Stimulated activated effector memory CD8-positive, alpha-beta T cell treated with anti-CD3 and anti-CD28 coated beads, Interleukin-12 subunit alpha, Interleukin-12 subunit beta, amount 100 ng/mL, for 72 hours (primary cell): ENCODE measurements around the gene MTX1.
A peak's percentile ranks its signal among the peaks of the same experiment; 100 is the strongest.
"Not testable (repeated sequence)": the region's sequence is repeated elsewhere in the genome, so short reads cannot be mapped to it uniquely, and the experiment has no call there.

Experiments used
- ATAC-seq: fragments of 150-1000 bp; cut with Tn5 transposase; 2 replicates; pipeline ENCODE4 v1.10.0; 2021
- DNase-seq, 2 donors: peaks; one replicate each; pipeline ENCODE4 v3.0.0; 2021 to 2022; ENCODE audit warnings: low spot score in 2 of 2
- H3K27ac Mint-ChIP-seq: one replicate; pipeline ENCODE4 v1.8.0; 2022; ENCODE audit warnings: mild to moderate bottlenecking, mixed read lengths
- H3K36me3 Mint-ChIP-seq: one replicate; pipeline ENCODE4 v1.8.0; 2022; ENCODE audit warnings: mild to moderate bottlenecking, mixed read lengths
- H3K4me1 Mint-ChIP-seq: one replicate; pipeline ENCODE4 v1.8.0; 2022; ENCODE audit warnings: mixed read lengths
- H3K4me3 Mint-ChIP-seq: one replicate; pipeline ENCODE4 v1.8.0; 2022; ENCODE audit warnings: mild to moderate bottlenecking, mixed read lengths
- H3K9me3 Mint-ChIP-seq: one replicate; pipeline ENCODE4 v1.8.0; 2022; ENCODE audit warnings: mixed read lengths

The MTX1 gene

DNA sequence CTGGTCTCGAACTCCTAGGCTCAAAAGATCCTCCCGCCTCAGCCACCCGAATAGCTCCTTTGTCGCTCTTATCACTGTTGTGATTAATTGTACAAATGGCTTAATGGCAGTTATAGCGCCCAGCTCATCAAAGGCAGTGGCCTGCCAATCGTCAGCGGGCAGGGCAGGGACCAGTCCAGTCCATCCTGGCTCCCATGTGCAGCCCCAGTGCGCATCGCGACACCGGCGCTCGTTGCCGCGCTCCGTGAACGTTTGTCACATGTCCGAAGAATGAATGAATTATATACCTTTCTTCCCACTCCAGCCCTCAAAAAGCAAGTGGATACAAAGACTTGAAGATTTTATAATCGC is 18.4 kb downstream of the MTX1 start:
- peaks cover 31% of the 10 kb centered on the region for H3K4me1 Mint-ChIP-seq
- H3K27ac Mint-ChIP-seq: peak overlapping the region; percentile 94
- H3K4me3 Mint-ChIP-seq: peak overlapping the region; percentile 86
- DNase-seq (peak; percentile 40 to 81), ATAC-seq (peak; percentile 60)
- H3K36me3 Mint-ChIP-seq: peaks cover 20% of the 10 kb centered on the region
- no peaks in the 10 kb centered on the region for H3K9me3 Mint-ChIP-seq

DNA sequence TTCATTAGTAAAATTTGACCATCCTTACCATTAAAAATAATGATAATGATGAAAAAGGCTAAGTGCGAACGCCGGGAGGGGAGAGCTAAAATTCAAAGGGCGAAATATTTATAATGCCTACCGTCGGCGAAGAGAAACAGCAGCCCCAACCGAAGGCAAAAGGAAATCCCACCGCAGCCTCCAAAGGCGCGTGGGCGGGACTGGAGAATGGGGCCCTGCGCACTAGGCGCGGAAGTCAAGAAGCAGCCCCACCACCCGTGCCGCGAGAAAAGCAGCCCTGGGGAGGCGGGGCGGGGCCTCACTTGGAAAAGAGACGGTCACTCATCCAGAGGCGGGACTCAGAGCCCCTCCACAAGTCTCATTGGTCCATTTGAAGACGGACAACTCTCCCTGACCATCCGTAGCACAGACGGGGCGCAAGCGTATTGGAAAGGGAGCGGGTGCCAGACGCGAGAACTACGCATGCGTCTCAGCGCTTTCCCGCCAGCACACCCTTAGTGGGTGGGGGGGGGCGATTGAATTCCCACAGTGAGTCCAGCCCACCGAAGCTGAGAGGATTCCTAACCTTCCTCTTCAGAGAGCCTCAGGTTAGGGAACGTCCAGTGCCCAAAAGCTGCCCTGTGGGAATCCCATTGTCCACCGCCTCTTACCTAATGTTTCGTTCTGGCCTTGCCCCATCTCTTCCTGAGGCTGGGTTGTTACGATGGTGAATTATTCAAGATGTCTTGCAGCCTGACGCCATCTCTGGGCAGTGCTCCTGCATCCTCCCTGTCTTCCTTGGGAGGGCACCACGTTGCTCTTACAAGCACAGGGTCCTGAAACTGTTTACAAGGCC is 19.0 kb downstream of the MTX1 start:
- peaks cover 31% of the 10 kb centered on the region for H3K4me1 Mint-ChIP-seq

DNA sequence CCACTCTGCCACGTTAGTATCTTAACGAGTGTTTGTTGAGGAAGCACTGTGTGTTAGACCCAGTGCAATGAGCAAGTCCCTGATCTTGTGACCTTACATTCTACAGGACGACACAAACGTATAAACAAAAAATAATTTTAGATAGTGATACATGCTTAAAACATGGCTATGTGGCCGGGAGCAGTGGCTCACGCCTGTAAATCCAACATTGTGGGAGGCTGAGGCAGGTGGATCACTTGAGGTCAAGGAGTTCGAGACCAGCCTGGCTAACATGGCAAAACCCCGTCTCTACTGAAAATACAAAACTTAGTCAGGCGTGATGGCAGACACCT is 19.6 kb downstream of the MTX1 start:
- Mint-ChIP-seq H3K4me1 (peaks cover 31% of the 10 kb centered on the region), H3K9me3 (no peaks in the 10 kb centered on the region), H3K4me3 (peak overlapping the region; percentile 86), H3K36me3 (peaks cover 15% of the 10 kb centered on the region), H3K27ac (peak overlapping the region; percentile 94)
- no peak for DNase-seq
- ATAC-seq: no peak

More for the DNA sequence above, 19.0 kb downstream of the MTX1 start:
- peak; percentile 96 for ATAC-seq
- Mint-ChIP-seq H3K4me3 (peak overlapping the region; percentile 86), H3K9me3 (no peaks in the 10 kb centered on the region), H3K36me3 (peaks cover 17% of the 10 kb centered on the region), H3K27ac (peak overlapping the region; percentile 94)
- DNase-seq: peak; percentile 94 to 98

DNA sequence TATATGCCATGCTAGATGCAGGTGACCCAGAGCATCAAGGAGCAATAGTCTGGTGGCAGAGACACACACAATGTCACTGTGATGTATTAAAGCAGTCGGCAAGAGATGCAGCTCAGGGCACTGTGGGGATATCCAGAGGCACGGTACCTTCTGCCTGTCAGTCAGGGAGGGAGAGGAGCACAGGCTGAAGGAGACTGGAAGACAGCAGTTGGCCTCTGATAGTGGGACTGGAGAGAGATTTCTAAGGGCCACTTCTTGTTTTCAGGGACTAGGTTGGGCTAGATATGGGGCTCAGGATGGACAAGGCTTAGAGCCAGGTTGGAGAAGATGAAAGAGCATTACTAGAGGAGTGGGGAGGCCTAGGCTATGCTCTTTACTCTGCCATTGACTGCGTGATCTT is 22.8 kb downstream of the MTX1 start:
- not testable (repeated sequence) for ATAC-seq, H3K9me3 Mint-ChIP-seq, H3K4me3 Mint-ChIP-seq, DNase-seq
- H3K27ac Mint-ChIP-seq: peak overlapping the region; percentile 23
- peaks cover 30% of the 10 kb centered on the region for H3K4me1 Mint-ChIP-seq
- H3K36me3 Mint-ChIP-seq: peaks cover 23% of the 10 kb centered on the region

DNA sequence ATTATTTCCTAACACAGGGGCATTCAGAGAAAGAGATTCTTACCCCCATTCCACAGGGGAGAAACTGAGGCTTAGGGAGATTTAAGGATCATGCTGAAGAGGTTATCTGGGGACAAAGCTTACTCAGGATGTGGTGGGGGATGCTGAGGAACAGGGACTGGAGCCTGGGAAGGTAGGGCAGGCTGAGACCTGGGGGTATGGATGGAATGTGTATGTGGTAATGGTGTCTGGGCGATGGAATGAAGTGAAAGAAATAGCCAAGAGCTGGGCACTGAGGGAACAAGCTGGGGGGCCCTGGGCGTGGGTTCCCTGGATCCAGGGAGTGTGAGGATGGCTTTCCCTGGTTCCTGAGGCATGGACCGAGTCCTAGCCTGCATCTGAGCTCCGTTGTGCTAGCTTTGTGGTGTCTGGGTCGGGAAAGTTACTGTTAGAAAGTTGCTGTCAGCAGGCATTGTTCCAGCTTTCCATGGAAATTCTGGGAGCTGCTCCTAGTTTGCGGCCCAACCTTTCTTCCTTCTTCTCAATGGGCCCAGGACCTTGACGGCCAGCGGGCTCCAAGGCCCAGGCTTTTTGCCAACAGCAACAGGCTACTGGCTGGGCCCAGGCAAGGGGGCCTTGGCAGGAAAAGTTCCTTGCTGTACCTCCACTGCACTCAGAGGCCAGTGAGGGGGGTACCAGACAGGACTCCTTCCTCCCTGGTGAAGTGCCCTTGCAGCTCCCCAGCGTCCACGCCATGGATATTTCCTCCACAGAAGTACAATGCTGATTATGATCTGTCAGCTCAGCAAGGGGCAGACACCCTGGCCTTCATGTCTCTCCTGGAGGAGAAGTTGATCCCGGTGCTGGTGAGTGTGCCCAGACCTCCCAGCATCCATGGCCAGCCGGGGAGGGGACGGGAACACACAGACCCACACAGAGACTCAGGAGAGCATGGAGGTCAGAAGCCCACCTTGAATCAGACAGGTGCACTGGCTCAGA is 23.8 kb downstream of the MTX1 start:
- DNase-seq: not testable (repeated sequence)

DNA sequence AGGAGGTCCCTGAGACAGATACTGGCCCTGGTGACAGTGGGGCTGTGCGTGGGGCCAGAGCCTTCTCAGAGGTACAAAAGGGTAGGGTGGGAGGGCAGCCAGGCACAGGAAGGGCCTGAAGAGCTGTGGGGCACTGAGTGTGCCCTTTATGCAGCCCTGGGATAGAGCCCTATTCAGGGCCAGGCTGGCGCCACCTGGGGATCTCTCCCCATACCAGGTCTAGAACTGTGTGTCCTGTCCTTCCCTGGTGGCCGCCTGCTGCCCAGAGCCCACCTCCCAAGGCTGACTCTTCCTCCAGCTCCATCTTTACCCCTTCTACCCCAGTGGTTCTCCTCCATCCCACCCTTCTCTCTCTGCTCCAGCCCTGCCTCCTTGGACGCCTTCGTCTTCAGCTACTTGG is 25.0 kb downstream of the MTX1 start:
- H3K4me3 Mint-ChIP-seq, ATAC-seq, H3K9me3 Mint-ChIP-seq: not testable (repeated sequence)

More for the DNA sequence above, 23.8 kb downstream of the MTX1 start:
- H3K4me1 Mint-ChIP-seq: peaks cover 26% of the 10 kb centered on the region
- not testable (repeated sequence) for H3K9me3 Mint-ChIP-seq, ATAC-seq, H3K4me3 Mint-ChIP-seq
- H3K36me3 Mint-ChIP-seq: peaks cover 23% of the 10 kb centered on the region
- peak overlapping the region; percentile 23 for H3K27ac Mint-ChIP-seq

DNA sequence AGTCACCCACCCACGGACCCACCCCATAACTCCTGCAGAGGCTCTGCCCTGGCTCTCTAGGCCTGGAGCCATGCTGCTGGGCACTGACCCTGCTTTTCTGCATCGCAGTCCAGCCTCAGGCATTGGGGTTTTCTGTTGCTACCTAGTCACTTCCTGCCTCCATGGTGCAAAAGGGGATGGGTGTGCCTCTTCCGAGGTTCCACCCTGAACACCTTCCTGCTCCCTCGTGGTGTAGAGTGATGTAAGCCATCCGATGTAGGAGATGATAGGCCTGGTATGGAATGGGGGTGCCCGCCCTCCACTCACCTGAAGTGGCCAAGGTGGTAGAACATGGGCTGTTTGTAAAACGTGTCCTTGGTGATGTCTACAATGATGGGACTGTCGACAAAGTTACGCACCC is 26.9 kb downstream of the MTX1 start:
- H3K4me3 Mint-ChIP-seq, ATAC-seq, H3K9me3 Mint-ChIP-seq, DNase-seq: not testable (repeated sequence)
- Mint-ChIP-seq H3K36me3 (peaks cover 41% of the 10 kb centered on the region), H3K4me1 (peaks cover 13% of the 10 kb centered on the region), H3K27ac (peak overlapping the region; percentile 87)

More for the DNA sequence above, 25.0 kb downstream of the MTX1 start:
- H3K27ac Mint-ChIP-seq, DNase-seq: not testable (repeated sequence)
- peaks cover 18% of the 10 kb centered on the region for H3K4me1 Mint-ChIP-seq
- peaks cover 29% of the 10 kb centered on the region for H3K36me3 Mint-ChIP-seq

DNA sequence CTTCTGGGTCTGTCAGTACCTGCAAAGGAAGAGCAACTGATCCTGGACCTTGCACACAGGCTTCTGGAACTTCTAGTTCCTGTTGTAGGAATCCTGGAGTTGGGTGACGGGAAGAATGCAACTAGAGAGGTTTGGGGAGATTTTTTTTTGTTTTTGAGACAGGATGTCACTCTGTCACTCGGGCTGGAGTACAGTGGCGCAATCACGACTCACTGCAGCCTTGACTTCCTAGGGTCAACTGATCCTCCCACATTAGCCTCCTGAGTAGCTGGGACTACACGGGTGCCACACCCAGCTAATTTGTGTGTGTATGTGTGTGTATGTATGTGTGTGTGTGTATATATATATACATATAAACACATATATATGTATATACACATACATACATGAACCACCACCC is 28.0 kb downstream of the MTX1 start:
- Mint-ChIP-seq H3K27ac (peak overlapping the region; percentile 87), H3K4me1 (peaks cover 23% of the 10 kb centered on the region), H3K4me3 (no peak overlapping the region), H3K36me3 (peaks cover 41% of the 10 kb centered on the region), H3K9me3 (no peaks in the 10 kb centered on the region)
- ATAC-seq (no peak), DNase-seq (no peak)

DNA sequence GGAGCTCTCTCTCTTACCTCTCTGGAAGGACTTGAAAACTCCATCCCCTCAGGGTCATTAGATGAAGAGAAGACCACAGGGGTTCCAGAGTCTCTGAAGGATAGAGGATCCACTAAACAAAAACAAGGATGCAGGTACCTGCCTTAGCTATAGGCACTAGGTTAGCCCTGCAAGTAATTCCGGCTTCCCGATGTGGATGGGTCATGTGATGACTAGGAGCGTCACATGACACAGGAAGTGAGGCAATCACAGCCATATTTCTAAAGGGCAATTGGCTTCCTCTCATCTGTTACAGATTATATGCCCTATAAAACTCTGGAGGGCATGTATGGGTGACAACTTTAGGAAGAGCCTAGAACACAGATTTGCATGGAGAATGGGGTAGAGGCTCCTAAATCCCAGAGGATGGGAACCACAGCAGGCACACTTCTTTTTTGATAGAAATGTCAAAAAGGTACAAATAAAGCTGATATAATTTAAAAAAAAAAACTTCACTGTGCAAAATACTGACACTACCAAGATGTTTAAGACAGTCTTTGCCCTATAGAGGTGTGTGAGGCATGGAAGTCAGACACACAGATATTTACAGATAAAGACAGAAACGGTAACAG is 32.7 kb downstream of the MTX1 start:
- H3K36me3 Mint-ChIP-seq: peaks cover 54% of the 10 kb centered on the region
- no peaks in the 10 kb centered on the region for H3K9me3 Mint-ChIP-seq
- peaks cover 47% of the 10 kb centered on the region for H3K4me1 Mint-ChIP-seq
- ATAC-seq (peak; percentile 55), DNase-seq (peak in 1 of 2 donors; percentile 81)
- peak overlapping the region; percentile 77 for H3K4me3 Mint-ChIP-seq
- H3K27ac Mint-ChIP-seq: peak overlapping the region; percentile 94

DNA sequence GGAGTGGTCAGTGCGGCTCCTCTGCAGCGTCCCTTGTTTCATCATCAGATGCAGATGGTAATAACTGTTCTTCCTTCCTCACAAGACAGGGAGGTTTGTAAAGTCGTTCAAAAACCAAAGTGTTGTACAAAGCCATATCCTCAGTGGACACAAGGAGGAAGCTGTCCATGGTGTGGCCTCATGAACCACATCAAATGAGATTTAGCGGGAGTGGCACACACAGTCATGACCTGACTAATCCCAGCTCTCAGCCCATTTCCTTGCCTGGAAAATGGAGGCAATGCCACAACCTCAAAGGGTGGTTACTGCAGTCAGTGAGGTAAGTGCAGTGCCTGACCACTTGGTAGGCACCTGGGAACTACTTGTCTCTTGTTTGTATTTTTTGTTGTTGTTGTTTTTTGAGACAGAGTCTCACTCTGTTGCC is 33.4 kb downstream of the MTX1 start:
- no peak for DNase-seq
- H3K4me1 Mint-ChIP-seq: peaks cover 45% of the 10 kb centered on the region
- no peaks in the 10 kb centered on the region for H3K9me3 Mint-ChIP-seq
- peak overlapping the region; percentile 77 for H3K4me3 Mint-ChIP-seq
- peaks cover 54% of the 10 kb centered on the region for H3K36me3 Mint-ChIP-seq
- peak overlapping the region; percentile 94 for H3K27ac Mint-ChIP-seq
- ATAC-seq: no peak

DNA sequence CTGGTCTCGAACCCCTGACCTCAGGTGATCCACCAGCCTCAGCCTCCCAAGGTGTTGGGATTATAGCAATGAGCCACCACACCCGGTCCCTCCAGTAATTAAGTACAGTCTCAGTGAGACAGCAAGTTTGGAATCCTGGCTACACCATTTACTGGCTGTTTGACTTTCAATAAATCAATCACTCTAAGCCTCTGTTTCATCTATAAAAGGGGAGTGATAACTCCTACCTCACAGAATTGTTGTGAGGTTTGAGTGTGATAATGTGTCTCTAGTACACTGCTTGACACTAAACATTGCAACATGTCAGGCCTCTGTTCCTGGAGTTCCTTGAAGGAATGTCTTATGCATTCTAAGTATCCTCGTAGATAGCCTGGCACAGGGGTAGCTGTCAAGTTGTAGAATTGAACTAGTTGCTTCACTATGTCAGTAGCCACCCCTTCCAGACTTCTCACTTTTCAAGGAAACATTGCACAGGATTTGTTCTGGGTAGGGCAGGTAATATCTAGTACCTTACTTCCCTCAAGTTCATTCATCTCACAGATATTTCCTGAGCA is 34.4 kb downstream of the MTX1 start:
- peaks cover 44% of the 10 kb centered on the region for H3K36me3 Mint-ChIP-seq
- peak overlapping the region; percentile 95 for H3K27ac Mint-ChIP-seq
- no peaks in the 10 kb centered on the region for H3K9me3 Mint-ChIP-seq
- H3K4me3 Mint-ChIP-seq: peak overlapping the region; percentile 70
- H3K4me1 Mint-ChIP-seq: peaks cover 45% of the 10 kb centered on the region
- no peak for DNase-seq
- ATAC-seq: no peak

DNA sequence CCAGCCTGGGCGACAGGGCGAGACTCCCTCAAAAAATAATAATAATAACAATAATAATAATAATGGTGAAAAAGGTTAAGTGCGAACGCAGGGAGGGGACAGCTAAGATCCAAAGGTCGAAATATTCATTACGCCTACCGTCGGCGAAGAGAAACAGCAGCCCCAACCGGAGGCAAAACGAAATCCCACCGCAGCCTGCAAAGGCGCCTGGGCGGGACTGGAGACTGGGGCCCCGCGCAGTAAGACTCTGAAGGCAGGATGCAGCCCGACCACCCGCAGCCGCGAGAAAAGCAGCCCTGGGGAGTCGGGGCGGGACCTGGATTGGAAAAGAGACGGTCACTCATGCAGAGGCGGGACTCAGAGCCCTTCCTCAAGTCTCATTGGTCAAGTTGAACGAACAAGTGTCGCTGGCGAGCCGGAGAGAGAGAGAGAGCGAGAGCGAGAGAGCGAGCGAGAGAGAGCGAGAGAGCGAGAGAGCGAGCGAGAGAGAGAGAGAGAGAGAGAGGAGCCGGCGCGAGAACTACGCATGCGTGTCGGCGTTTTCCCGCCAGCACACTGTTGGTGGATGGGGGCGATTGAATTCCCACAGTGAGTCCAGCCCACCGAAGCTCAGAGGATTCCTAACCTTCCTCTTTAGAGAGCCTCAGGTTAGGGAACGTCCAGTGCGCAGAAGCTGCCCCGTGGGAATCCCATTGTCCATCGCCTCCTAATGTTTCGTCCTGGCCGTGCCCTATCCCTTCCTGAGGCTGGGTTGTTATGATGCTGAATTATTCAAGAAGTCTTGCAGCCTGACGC is 36.1 kb downstream of the MTX1 start:
- ATAC-seq: peak; percentile 96
- H3K4me1 Mint-ChIP-seq: peaks cover 45% of the 10 kb centered on the region

DNA sequence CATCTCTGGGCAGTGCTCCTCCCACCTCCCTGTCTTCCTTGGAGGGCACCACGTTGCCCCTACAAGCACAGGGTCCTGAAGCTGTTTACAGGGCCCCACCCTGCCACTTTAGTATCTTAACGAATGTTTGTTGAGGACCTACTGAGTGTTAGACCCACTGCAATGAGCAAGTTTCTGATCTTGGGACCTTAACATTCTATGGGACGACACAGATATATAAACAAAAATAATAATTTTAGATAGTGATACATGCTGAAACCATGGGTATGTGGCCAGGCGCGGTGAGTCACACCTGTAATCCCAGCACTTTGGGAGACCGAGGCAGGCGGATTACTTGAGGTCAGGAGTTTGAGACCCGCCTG is 36.6 kb downstream of the MTX1 start:
- DNase-seq (no peak), ATAC-seq (no peak)
- H3K4me3 Mint-ChIP-seq: peak overlapping the region; percentile 70
- H3K27ac Mint-ChIP-seq: peak overlapping the region; percentile 95
- no peaks in the 10 kb centered on the region for H3K9me3 Mint-ChIP-seq
- H3K4me1 Mint-ChIP-seq: peaks cover 49% of the 10 kb centered on the region
- H3K36me3 Mint-ChIP-seq: peaks cover 27% of the 10 kb centered on the region

More for the DNA sequence above, 36.1 kb downstream of the MTX1 start:
- H3K27ac Mint-ChIP-seq: peak overlapping the region; percentile 95
- peaks cover 29% of the 10 kb centered on the region for H3K36me3 Mint-ChIP-seq
- DNase-seq: peak; percentile 80 to 99
- H3K9me3 Mint-ChIP-seq: no peaks in the 10 kb centered on the region
- peak overlapping the region; percentile 70 for H3K4me3 Mint-ChIP-seq

DNA sequence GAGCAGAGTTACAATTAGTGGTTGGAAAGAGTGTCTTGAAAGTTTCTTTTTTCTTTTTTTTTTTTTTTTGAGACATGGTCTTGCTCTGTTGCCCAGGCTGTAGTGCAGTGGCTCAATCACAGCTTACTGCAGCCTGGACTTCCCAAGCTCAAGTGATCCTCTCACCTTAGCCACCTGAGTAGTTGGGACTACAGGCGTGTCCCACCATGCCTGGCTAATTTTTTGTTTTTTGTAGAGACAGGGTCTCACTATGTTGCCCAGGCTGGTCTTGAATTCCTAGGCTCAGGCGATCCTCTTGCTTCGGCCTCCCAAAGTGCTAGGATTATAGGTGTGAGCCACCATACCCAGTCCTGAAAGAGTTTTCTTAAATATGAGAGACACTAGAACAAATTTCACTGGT is 38.3 kb downstream of the MTX1 start:
- H3K4me1 Mint-ChIP-seq: peaks cover 45% of the 10 kb centered on the region
- H3K36me3 Mint-ChIP-seq: peaks cover 30% of the 10 kb centered on the region
- not testable (repeated sequence) for H3K27ac Mint-ChIP-seq, H3K4me3 Mint-ChIP-seq, ATAC-seq, H3K9me3 Mint-ChIP-seq, DNase-seq
